Sigmoid colon (tissue), 4 donors: ENCODE results near the gene NSUN6.

Experiments used
- EP300 ChIP-seq, 4 donors: sonication (generic); formaldehyde crosslinking; IDR thresholded peaks; one replicate each; pipeline ENCODE4 v1.6.1; 2017; ENCODE audit warnings: antibody characterized with exemption in 4 of 4
- POLR2A ChIP-seq, 2 donors: fragments of 450-650 bp; IDR thresholded peaks; one replicate each; pipeline ENCODE4 v1.6.1; 2016; ENCODE audit warnings: antibody characterized with exemption in 2 of 2, mild to moderate bottlenecking in 2 of 2, moderate library complexity in 2 of 2
- TF ChIP-seq, protein P1 (sequence below), 4 experiments: fragments of 450-650 bp in 3 of 4; fragments of 200-600 bp in 1 of 4; IDR thresholded peaks; one replicate each; pipeline ENCODE4 v1.5.1; 2016 to 2019; ENCODE audit warnings: antibody characterized with exemption in 4 of 4, mild to moderate bottlenecking in 3 of 4, moderate library complexity in 2 of 4

GRCh38 chr10:18500576-18500975 is 150.8 kb downstream of the NSUN6 start:
- TF ChIP-seq, protein P1, sequence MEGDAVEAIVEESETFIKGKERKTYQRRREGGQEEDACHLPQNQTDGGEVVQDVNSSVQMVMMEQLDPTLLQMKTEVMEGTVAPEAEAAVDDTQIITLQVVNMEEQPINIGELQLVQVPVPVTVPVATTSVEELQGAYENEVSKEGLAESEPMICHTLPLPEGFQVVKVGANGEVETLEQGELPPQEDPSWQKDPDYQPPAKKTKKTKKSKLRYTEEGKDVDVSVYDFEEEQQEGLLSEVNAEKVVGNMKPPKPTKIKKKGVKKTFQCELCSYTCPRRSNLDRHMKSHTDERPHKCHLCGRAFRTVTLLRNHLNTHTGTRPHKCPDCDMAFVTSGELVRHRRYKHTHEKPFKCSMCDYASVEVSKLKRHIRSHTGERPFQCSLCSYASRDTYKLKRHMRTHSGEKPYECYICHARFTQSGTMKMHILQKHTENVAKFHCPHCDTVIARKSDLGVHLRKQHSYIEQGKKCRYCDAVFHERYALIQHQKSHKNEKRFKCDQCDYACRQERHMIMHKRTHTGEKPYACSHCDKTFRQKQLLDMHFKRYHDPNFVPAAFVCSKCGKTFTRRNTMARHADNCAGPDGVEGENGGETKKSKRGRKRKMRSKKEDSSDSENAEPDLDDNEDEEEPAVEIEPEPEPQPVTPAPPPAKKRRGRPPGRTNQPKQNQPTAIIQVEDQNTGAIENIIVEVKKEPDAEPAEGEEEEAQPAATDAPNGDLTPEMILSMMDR (IDR thresholded peaks at IDR 0.05) = no peak
- TF ChIP-seq EP300 (IDR thresholded peaks at IDR 0.05) (no peak), POLR2A (IDR thresholded peaks at IDR 0.05) (no peak)
